Stimulated activated CD8-positive, alpha-beta memory T cell treated with anti-CD3 and anti-CD28 coated beads, Interleukin-4, amount 100 ng/mL, for 4 hours (primary cell): ENCODE measurements around the gene ABCG1.
A peak's percentile ranks its signal among the peaks of the same experiment; 100 is the strongest.

Experiments used
- DNase-seq, 2 donors: peaks; one replicate each; pipeline ENCODE4 v3.0.0-alpha.2; 2020; ENCODE audit warnings: low read depth in 2 of 2, low spot score in 1 of 2

ABCG1 gene

GRCh38 chr21:42250422-42251403 lies 31.8 kb downstream of the ABCG1 start:
- no peak for DNase-seq

GRCh38 chr21:42251654-42252324 lies 32.8 kb downstream of the ABCG1 start:
- no peak for DNase-seq

GRCh38 chr21:42252325-42252654 lies 33.4 kb downstream of the ABCG1 start:
- DNase-seq: no peak

GRCh38 chr21:42252778-42253340 lies 33.9 kb downstream of the ABCG1 start:
- DNase-seq: no peak

- DNase-seq: no peak
Measured at GRCh38 chr21:42253466-42253865, 34.5 kb downstream of the ABCG1 start.

- no peak for DNase-seq
Measured at GRCh38 chr21:42254083-42254482, 35.1 kb downstream of the ABCG1 start.

- DNase-seq: no peak
Measured at GRCh38 chr21:42254651-42255601, 36.0 kb downstream of the ABCG1 start.

- no peak for DNase-seq
Measured at GRCh38 chr21:42255825-42256224, 36.9 kb downstream of the ABCG1 start.

GRCh38 chr21:42256316-42256715 lies 37.4 kb downstream of the ABCG1 start:
- no peak for DNase-seq

GRCh38 chr21:42257091-42257765 lies 38.3 kb downstream of the ABCG1 start:
- DNase-seq: no peak

- DNase-seq: peak; percentile 60 to 68
Measured at GRCh38 chr21:42258150-42258884, 39.4 kb downstream of the ABCG1 start.

GRCh38 chr21:42258885-42259407 lies 40.0 kb downstream of the ABCG1 start:
- DNase-seq: no peak

- no peak for DNase-seq
Measured at GRCh38 chr21:42260121-42260520, 41.2 kb downstream of the ABCG1 start.

GRCh38 chr21:42261829-42262200 lies 42.9 kb downstream of the ABCG1 start:
- no peak for DNase-seq

- no peak for DNase-seq
Measured at GRCh38 chr21:42262831-42263231, 43.9 kb downstream of the ABCG1 start.

- DNase-seq: no peak
Measured at GRCh38 chr21:42263591-42264131, 44.7 kb downstream of the ABCG1 start.

- no peak for DNase-seq
Measured at GRCh38 chr21:42264245-42265195, 45.6 kb downstream of the ABCG1 start.

GRCh38 chr21:42265231-42265812 lies 46.4 kb downstream of the ABCG1 start:
- no peak for DNase-seq
